ENCODE measurements around the gene GAS2L3.
"Not testable (repeated sequence)": the region's sequence is repeated elsewhere in the genome, so short reads cannot be mapped to it uniquely, and the experiment has no call there.

GAS2L3 gene

GRCh38 chr12:100574187-100575074, 947 bp downstream of the GAS2L3 start:
- no peak for DNase-seq (ENCODE audit: low spot score)

- DNase-seq (ENCODE audit: low spot score), result no peak
Observed at GRCh38 chr12:100576331-100577036, 3.0 kb downstream of the GAS2L3 start.

- DNase-seq (ENCODE audit: low spot score), result no peak
Observed at GRCh38 chr12:100578923-100579322, 5.4 kb downstream of the GAS2L3 start.

- no peak for DNase-seq (ENCODE audit: low spot score)
Observed at GRCh38 chr12:100579844-100580243, 6.4 kb downstream of the GAS2L3 start.

GRCh38 chr12:100584256-100584655, 10.8 kb downstream of the GAS2L3 start:
- no peak for DNase-seq (ENCODE audit: low spot score)

- DNase-seq (ENCODE audit: low spot score), result no peak
Observed at GRCh38 chr12:100591979-100592378, 18.5 kb downstream of the GAS2L3 start.

- DNase-seq (ENCODE audit: low spot score), result no peak
Observed at GRCh38 chr12:100593490-100593889, 20.0 kb downstream of the GAS2L3 start.

- no peak for DNase-seq (ENCODE audit: low spot score)
Observed at GRCh38 chr12:100601626-100602025, 28.1 kb downstream of the GAS2L3 start.

GRCh38 chr12:100602997-100603396, 29.5 kb downstream of the GAS2L3 start:
- not testable (repeated sequence) for DNase-seq (ENCODE audit: low spot score)

- DNase-seq (ENCODE audit: low spot score), result no peak
Observed at GRCh38 chr12:100608776-100609175, 35.3 kb downstream of the GAS2L3 start.

GRCh38 chr12:100610666-100611430, 37.4 kb downstream of the GAS2L3 start:
- DNase-seq (ENCODE audit: low spot score), result no peak

GRCh38 chr12:100612606-100613005, 39.1 kb downstream of the GAS2L3 start:
- no peak for DNase-seq (ENCODE audit: low spot score)

- DNase-seq (ENCODE audit: low spot score), result no peak
Observed at GRCh38 chr12:100624571-100624970, 51.1 kb downstream of the GAS2L3 start.

GRCh38 chr12:100632445-100632892, 59.0 kb downstream of the GAS2L3 start:
- no peak for DNase-seq (ENCODE audit: low spot score)

- DNase-seq (ENCODE audit: low spot score), result not testable (repeated sequence)
Observed at GRCh38 chr12:100633082-100633785, 59.8 kb downstream of the GAS2L3 start.

- DNase-seq (ENCODE audit: low spot score), result no peak
Observed at GRCh38 chr12:100643246-100643645, 69.8 kb downstream of the GAS2L3 start.

GRCh38 chr12:100646896-100647295, 73.4 kb downstream of the GAS2L3 start:
- no peak for DNase-seq (ENCODE audit: low spot score)

- no peak for DNase-seq (ENCODE audit: low spot score)
Observed at GRCh38 chr12:100651108-100651507, 77.6 kb downstream of the GAS2L3 start.

- DNase-seq (ENCODE audit: low spot score), result no peak
Observed at GRCh38 chr12:100651694-100652093, 78.2 kb downstream of the GAS2L3 start.

GRCh38 chr12:100652488-100652887, 79.0 kb downstream of the GAS2L3 start:
- DNase-seq (ENCODE audit: low spot score), result no peak

- DNase-seq (ENCODE audit: low spot score), result no peak
Observed at GRCh38 chr12:100656141-100656540, 82.7 kb downstream of the GAS2L3 start.

GRCh38 chr12:100656856-100657255, 83.4 kb downstream of the GAS2L3 start:
- DNase-seq (ENCODE audit: low spot score), result no peak
